PC-9 (cell line): ENCODE results near the gene INTS3. TPM values are rescaled to one million over a fixed set of nuclear protein-coding genes. Genes with fewer than 3 reads are reported as not detected.

Source experiments
- BruUV-seq: library from RNA; stranded (reverse); fragments of 400-500 nt; replicated peaks from 2 replicates; lab custom pipeline; 2021; lab: Mats Ljungman, UMichigan
- CTCF ChIA-PET: fragments of 300-600 bp; sonication (Branson Sonifier 250); formaldehyde crosslinking; loops from one replicate; lab custom pipeline; 2022; ENCODE audit warnings: antibody characterized with exemption; lab: Charles Lee
- POLR2A ChIA-PET: fragments of 300-600 bp; sonication (Branson Sonifier 250); formaldehyde crosslinking; loops from one replicate; lab custom pipeline; 2022; ENCODE audit warnings: antibody characterized with exemption; ENCODE audit not compliant: unreplicated experiment; lab: Charles Lee
- DNase-seq, 2 experiments: peaks; one replicate each; pipeline versions ENCODE4 v3.0.0 to v3.0.0-alpha.2; 2015 to 2022; ENCODE audit warnings: mixed read lengths in 1 of 2
- H2AFZ ChIP-seq: fragments of 200-600 bp; sonication (generic); 2 replicates; pipeline ENCODE4 v1.8.1; 2017; ENCODE audit warnings: antibody characterized with exemption
- H3F3A ChIP-seq: fragments of 200-600 bp; sonication (generic); 2 replicates; pipeline ENCODE4 v1.8.1; 2017; ENCODE audit warnings: antibody characterized with exemption, mild to moderate bottlenecking, low read depth; ENCODE audit not compliant: insufficient read depth
- H3K27ac ChIP-seq: fragments of 200-600 bp; sonication (generic); 2 replicates; pipeline ENCODE4 v1.6.1; 2016; ENCODE audit warnings: mixed run types
- H3K27me3 ChIP-seq: fragments of 200-600 bp; sonication (generic); 2 replicates; pipeline ENCODE4 v1.6.1; 2016; ENCODE audit warnings: low read depth, mixed run types; ENCODE audit not compliant: insufficient read depth
- H3K36me3 ChIP-seq: fragments of 200-600 bp; sonication (generic); 2 replicates; pipeline ENCODE4 v1.6.1; 2016; ENCODE audit warnings: low read depth, mixed run types
- H3K4me1 ChIP-seq: fragments of 200-600 bp; sonication (generic); replicated peaks from 2 replicates; pipeline ENCODE4 v1.6.1; 2016; ENCODE audit warnings: mixed run types; ENCODE audit not compliant: insufficient read depth
- H3K4me2 ChIP-seq: fragments of 200-600 bp; sonication (generic); 2 replicates; pipeline ENCODE4 v1.6.1; 2017; ENCODE audit warnings: mixed run types
- H3K4me3 ChIP-seq: fragments of 200-600 bp; sonication (generic); 2 replicates; pipeline ENCODE4 v1.6.1; 2016; ENCODE audit warnings: mixed run types
- H3K79me2 ChIP-seq: fragments of 200-600 bp; sonication (generic); 2 replicates; pipeline ENCODE4 v1.6.1; 2017; ENCODE audit warnings: low read depth, mixed run types
- H3K9me2 ChIP-seq: fragments of 200-600 bp; sonication (generic); 2 replicates; pipeline ENCODE4 v1.8.1; 2017; ENCODE audit warnings: mild to moderate bottlenecking; ENCODE audit not compliant: insufficient read depth
- H3K9me3 ChIP-seq: fragments of 200-600 bp; sonication (generic); 2 replicates; pipeline ENCODE4 v1.8.1; 2016; ENCODE audit warnings: low read depth; ENCODE audit not compliant: insufficient read depth
- H4K20me1 ChIP-seq: fragments of 200-600 bp; sonication (generic); 2 replicates; pipeline ENCODE4 v1.8.1; 2017; ENCODE audit not compliant: insufficient read depth
- EZH2 ChIP-seq: fragments of 200-600 bp; sonication (generic); IDR thresholded peaks from 2 replicates; pipeline ENCODE4 v1.8.0; 2017; ENCODE audit warnings: antibody characterized with exemption, low read depth
- intact Hi-C: fragments of 100-400 bp; cut with micrococcal nuclease; formaldehyde crosslinking; loops from one replicate; pipeline ENCODE4 v1.10.0; 2022; ENCODE audit not compliant: unreplicated experiment
- total RNA-seq: library from RNA; stranded (reverse); gene quantifications from 2 replicates; pipeline ENCODE4 v1.2.3, GENCODE V29; 2021
- TF ChIP-seq, protein P1 (sequence below): fragments of 200-600 bp; sonication (generic); conservative IDR thresholded peaks from 2 replicates; pipeline ENCODE4 v1.6.1; 2017; ENCODE audit warnings: mixed run types, antibody characterized with exemption, mild to moderate bottlenecking, moderate library complexity

The INTS3 gene
- total RNA-seq, 1 experiment from 2014 or later: 91.7 TPM

DNA sequence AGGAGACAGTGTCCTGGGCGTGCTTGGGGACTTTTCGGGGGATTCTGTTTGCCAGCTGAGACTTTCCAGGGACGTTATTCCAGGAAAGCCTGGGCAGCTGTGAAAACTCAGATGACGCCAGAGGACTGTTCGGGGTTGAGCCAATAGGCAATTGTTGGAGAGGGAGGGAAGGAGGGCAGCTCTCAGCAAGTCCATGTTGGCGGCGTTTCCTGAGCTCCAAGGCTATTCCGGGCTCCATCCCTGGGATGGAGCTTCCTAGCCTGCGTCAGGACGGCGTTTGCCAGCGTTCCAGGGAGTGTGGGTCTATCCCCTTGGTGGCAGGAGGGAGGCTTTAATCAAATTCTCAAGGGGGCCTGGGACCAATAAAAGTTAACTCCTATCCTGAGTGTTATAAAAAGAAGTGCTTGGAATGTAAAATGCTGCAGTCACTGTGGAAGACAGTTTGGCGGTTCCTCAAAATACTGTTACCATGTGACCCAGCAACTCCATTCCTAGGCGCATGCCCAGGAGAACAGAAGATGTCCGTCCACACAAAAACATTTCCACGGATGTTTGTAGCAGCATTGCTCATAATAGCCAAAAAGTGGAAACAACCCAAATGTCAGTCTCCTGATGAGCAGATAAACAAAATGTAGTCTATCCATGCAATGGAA lies 62.6 kb downstream of the INTS3 start:
- ChIA-PET CTCF (interaction anchor here (0.6 kb wide), 1 partner anchor 93 kb away, joined by 4 read pairs; no protein-coding TSS in a partner anchor), POLR2A (no interaction called here)
- Histone ChIP-seq H2AFZ (peak overlapping the region; percentile 73), H3K36me3 (no peaks in the 10 kb centered on the region), H3K9me2 (no peaks in the 10 kb centered on the region), H3K4me1 (peaks cover 15% of the 10 kb centered on the region), H4K20me1 (no peaks in the 10 kb centered on the region), H3F3A (peaks cover 12% of the 10 kb centered on the region; the same call in 1 of the 2 replicates), H3K9me3 (no peaks in the 10 kb centered on the region), H3K27me3 (no peaks in the 10 kb centered on the region), H3K79me2 (no peaks in the 10 kb centered on the region), H3K27ac (no peak overlapping the region), H3K4me3 (no peak overlapping the region), H3K4me2 (peak overlapping the region; percentile 39)
- BruUV-seq: no TSS peak
- intact Hi-C loops: no loop called here
- TF ChIP-seq, protein P1, sequence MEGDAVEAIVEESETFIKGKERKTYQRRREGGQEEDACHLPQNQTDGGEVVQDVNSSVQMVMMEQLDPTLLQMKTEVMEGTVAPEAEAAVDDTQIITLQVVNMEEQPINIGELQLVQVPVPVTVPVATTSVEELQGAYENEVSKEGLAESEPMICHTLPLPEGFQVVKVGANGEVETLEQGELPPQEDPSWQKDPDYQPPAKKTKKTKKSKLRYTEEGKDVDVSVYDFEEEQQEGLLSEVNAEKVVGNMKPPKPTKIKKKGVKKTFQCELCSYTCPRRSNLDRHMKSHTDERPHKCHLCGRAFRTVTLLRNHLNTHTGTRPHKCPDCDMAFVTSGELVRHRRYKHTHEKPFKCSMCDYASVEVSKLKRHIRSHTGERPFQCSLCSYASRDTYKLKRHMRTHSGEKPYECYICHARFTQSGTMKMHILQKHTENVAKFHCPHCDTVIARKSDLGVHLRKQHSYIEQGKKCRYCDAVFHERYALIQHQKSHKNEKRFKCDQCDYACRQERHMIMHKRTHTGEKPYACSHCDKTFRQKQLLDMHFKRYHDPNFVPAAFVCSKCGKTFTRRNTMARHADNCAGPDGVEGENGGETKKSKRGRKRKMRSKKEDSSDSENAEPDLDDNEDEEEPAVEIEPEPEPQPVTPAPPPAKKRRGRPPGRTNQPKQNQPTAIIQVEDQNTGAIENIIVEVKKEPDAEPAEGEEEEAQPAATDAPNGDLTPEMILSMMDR: no peak
- no peak for TF ChIP-seq EZH2
- DNase-seq: no peak

DNA sequence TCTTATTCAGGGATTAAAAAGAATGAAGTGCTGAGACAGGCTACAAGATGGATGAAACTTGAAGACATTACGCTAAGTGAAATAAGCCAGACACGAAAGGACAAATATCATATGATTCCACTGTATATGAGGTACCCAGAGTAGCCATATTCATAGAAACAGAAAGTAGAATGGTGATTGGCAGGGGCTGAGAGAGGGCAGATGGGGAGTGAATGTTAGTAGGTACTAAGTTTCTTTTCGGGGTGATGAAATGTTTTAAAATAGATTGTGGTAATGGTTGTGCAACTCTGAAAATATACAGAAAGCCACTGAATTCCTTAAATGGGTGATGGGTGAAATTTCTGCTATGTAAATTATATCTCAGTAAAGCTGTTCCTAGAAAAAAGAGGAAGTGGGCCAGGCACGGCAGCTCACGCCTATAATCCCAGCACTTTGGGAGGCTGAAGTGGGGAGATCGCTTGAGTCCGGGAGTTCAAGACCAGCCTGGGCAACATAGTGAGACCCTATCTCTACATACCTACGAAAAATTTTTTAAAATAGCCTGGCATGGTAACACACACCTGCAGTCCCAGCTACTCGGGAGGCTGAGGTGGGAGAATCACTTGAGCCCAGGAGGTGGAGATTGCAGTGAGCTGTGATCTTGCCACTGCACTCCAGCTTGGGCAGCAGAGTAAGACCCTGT lies 63.3 kb downstream of the INTS3 start:
- H2AFZ ChIP-seq: peak overlapping the region; percentile 73
- peak in 1 of 2 experiments; percentile 73 for DNase-seq
- no peaks in the 10 kb centered on the region for H3K9me3 ChIP-seq
- no peaks in the 10 kb centered on the region for H3K27me3 ChIP-seq
- peaks cover 12% of the 10 kb centered on the region; the same call in 1 of the 2 replicates for H3F3A ChIP-seq
- H3K4me2 ChIP-seq: peak overlapping the region; percentile 39
- intact Hi-C loops: no loop called here
- no peaks in the 10 kb centered on the region for H3K36me3 ChIP-seq
- H3K4me1 ChIP-seq: peaks cover 15% of the 10 kb centered on the region
- no TSS peak for BruUV-seq
- H3K4me3 ChIP-seq: no peak overlapping the region
- no peak overlapping the region for H3K27ac ChIP-seq
- H3K9me2 ChIP-seq: no peaks in the 10 kb centered on the region
- TF ChIP-seq EZH2: no peak
- TF ChIP-seq, protein P1: no peak
- no peaks in the 10 kb centered on the region for H3K79me2 ChIP-seq
- ChIA-PET POLR2A (no interaction called here), CTCF (interaction anchor here (0.6 kb wide), 1 partner anchor 93 kb away, joined by 4 read pairs; no protein-coding TSS in a partner anchor)
- no peaks in the 10 kb centered on the region for H4K20me1 ChIP-seq

DNA sequence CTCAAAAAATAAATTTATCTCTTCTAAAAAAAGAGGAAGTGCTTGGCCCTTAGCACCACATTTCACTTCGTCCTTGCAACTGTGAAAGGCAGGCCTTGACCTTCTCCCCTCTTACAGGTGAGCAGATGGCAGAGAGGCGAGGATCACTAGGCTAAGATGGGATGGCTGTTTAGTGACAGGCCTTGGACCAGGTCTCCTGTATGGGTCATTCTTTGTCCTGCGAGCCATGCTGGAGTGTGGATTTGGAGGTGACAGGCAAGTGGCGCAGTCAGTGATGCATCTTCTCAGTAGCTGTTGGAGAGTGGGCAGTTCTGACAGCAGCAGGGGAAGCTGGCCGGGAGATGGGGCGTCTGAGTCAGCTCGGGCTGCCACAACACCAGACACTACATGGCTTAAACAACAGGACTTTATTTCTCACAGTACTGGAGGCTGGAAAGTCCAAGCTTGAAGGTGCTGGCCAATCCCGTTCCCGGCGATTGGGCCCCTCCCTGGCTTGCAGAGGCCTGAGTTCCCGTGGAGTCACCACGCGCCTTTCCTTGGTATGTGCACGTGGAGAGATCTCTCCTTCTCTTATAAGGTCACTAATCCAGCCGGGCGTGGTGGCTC lies 63.9 kb downstream of the INTS3 start:
- H3K27ac ChIP-seq: no peak overlapping the region
- peak overlapping the region; percentile 39 for H3K4me2 ChIP-seq
- no peak overlapping the region for H2AFZ ChIP-seq
- ChIA-PET CTCF (no interaction called here), POLR2A (no interaction called here)
- no peaks in the 10 kb centered on the region for H3K36me3 ChIP-seq
- BruUV-seq: no TSS peak
- H3K4me1 ChIP-seq: peaks cover 15% of the 10 kb centered on the region
- no peaks in the 10 kb centered on the region for H4K20me1 ChIP-seq
- H3K9me3 ChIP-seq: no peaks in the 10 kb centered on the region
- peaks cover 12% of the 10 kb centered on the region; the same call in 1 of the 2 replicates for H3F3A ChIP-seq
- DNase-seq: no peak
- intact Hi-C loops: no loop called here
- H3K27me3 ChIP-seq: no peaks in the 10 kb centered on the region
- no peaks in the 10 kb centered on the region for H3K79me2 ChIP-seq
- no peak overlapping the region for H3K4me3 ChIP-seq
- no peaks in the 10 kb centered on the region for H3K9me2 ChIP-seq
- TF ChIP-seq EZH2: no peak
- TF ChIP-seq, protein P1: no peak
